NB4 (cell line): ENCODE results near the gene TMEM132C.

Source experiments
- DNase-seq: peaks from one replicate; pipeline ENCODE4 v3.0.0; 2010; ENCODE audit warnings: low read depth
- H3K4me3 ChIP-seq: one replicate; pipeline ENCODE4 v1.5.1; 2011; ENCODE audit warnings: mild to moderate bottlenecking, low read depth, low read length, moderate library complexity
- CTCF ChIP-seq: IDR thresholded peaks from one replicate; pipeline ENCODE4 v1.5.1; 2012; ENCODE audit warnings: low read depth, low read length
- MAX ChIP-seq: IDR thresholded peaks from 2 replicates; pipeline ENCODE4 v1.6.1; 2011; ENCODE audit warnings: low read depth, low read length
- MYC ChIP-seq: IDR thresholded peaks from 2 replicates; pipeline ENCODE4 v1.6.1; 2011; ENCODE audit warnings: low read depth, low read length
- POLR2A ChIP-seq: IDR thresholded peaks from 2 replicates; pipeline ENCODE4 v1.6.1; 2011; ENCODE audit warnings: mild to moderate bottlenecking; ENCODE audit not compliant: insufficient read length; ENCODE audit errors: extremely low read depth

Gene TMEM132C

GRCh38 chr12:128712622-128713021 is 445.7 kb downstream of the TMEM132C start:
- no peak for DNase-seq
- TF ChIP-seq POLR2A (no peak), CTCF (no peak), MYC (no peak), MAX (no peak)
- H3K4me3 ChIP-seq, result no peak overlapping the region

- no peak for DNase-seq
- TF ChIP-seq MYC, result no peak
- no peak for TF ChIP-seq POLR2A
- no peak for TF ChIP-seq MAX
- no peak for TF ChIP-seq CTCF
Observed at GRCh38 chr12:128715485-128715884, 448.5 kb downstream of the TMEM132C start.

GRCh38 chr12:128724468-128725046 is 457.6 kb downstream of the TMEM132C start:
- no peak for TF ChIP-seq MAX
- TF ChIP-seq CTCF, result no peak
- TF ChIP-seq POLR2A, result no peak
- TF ChIP-seq MYC, result no peak
- no peak for DNase-seq

More at GRCh38 chr12:128715485-128715884, 448.5 kb downstream of the TMEM132C start:
- H3K4me3 ChIP-seq, result no peak overlapping the region

GRCh38 chr12:128726886-128727285 is 459.9 kb downstream of the TMEM132C start:
- no peak overlapping the region for H3K4me3 ChIP-seq
- DNase-seq, result no peak
- TF ChIP-seq MAX, result no peak
- TF ChIP-seq CTCF, result no peak
- no peak for TF ChIP-seq MYC
- no peak for TF ChIP-seq POLR2A

More at GRCh38 chr12:128724468-128725046, 457.6 kb downstream of the TMEM132C start:
- H3K4me3 ChIP-seq, result no peak overlapping the region

GRCh38 chr12:128727461-128727860 is 460.5 kb downstream of the TMEM132C start:
- TF ChIP-seq CTCF, result no peak
- no peak overlapping the region for H3K4me3 ChIP-seq
- DNase-seq, result no peak

- no peak for DNase-seq
- no peak for TF ChIP-seq MYC
- no peak for TF ChIP-seq POLR2A
- no peak for TF ChIP-seq MAX
- no peak for TF ChIP-seq CTCF
- H3K4me3 ChIP-seq, result no peak overlapping the region
Observed at GRCh38 chr12:128727999-128728398, 461.0 kb downstream of the TMEM132C start.
